Measurements from ENCODE around the gene OR52J3.

OR52J3 gene

DNA sequence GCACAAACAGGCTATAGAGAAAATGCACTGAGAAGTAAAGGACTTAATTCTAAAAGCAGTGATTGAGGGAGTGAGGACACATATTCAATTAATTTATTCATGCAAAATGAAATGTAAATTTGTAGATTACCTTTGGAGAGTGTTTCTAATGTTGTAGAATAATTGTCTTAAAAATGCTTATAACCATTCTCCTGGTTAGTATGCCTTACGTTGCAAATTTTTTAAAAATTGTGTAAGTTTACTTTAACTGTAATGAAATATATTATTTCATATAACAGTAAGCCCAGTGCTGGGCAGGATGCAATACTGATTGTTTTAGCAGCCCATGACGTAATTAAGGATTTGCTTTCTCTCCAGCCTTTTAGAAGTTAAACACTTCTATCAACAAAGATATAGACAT is 49.7 kb downstream of the OR52J3 start:
- no peak for DNase-seq

All from central memory CD4-positive, alpha-beta T cell (primary cell).